Endothelial cell of umbilical vein (primary cell): ENCODE data around the gene PRKX. TPM values are rescaled to one million over a fixed set of nuclear protein-coding genes. Genes with fewer than 3 reads are reported as not detected.
"Not testable (repeated sequence)": the region's sequence is repeated elsewhere in the genome, so short reads cannot be mapped to it uniquely, and the experiment has no call there.

Experiments used
- BruUV-seq: library from RNA; stranded (reverse); fragments of 400-500 nt; replicated peaks from 2 replicates; lab custom pipeline; 2021; lab: Mats Ljungman, UMichigan
- CTCF ChIA-PET: fragments of 300-600, 350-600 bp; sonication (Branson Sonifier 250); formaldehyde crosslinking; loops from one replicate; lab custom pipeline; 2021; ENCODE audit warnings: antibody characterized with exemption, inconsistent platforms; lab: Charles Lee
- POLR2A ChIA-PET: fragments of 300-600, 350-600 bp; sonication (Branson Sonifier 250); formaldehyde crosslinking; loops from one replicate; lab custom pipeline; 2021; ENCODE audit warnings: antibody characterized with exemption, inconsistent platforms; lab: Charles Lee
- DNase-seq: peaks from one replicate; pipeline ENCODE4 v3.0.0-alpha.2; 2011; ENCODE audit warnings: low read depth, low spot score
- FAIRE-seq: peaks from 2 replicates; lab custom pipeline; 2011; peaks lifted over from hg19 to GRCh38; lab: Jason Lieb, UNC
- H2AFZ ChIP-seq: 2 replicates; pipeline ENCODE4 v1.6.0; 2012; ENCODE audit warnings: low read depth, low read length, control low read depth, inconsistent platforms
- H3K27ac ChIP-seq: 2 replicates; pipeline ENCODE4 v1.5.1; 2011; ENCODE audit warnings: low read depth, mild to moderate bottlenecking, control low read depth, low read length, moderate library complexity; ENCODE audit not compliant: insufficient read depth
- H3K27me3 ChIP-seq, 2 experiments: 2 replicates each; pipeline versions ENCODE4 v1.6.0 to v1.6.1; 2011; ENCODE audit warnings: low read length in 2 of 2, mixed read lengths in 1 of 2; ENCODE audit not compliant: control insufficient read depth in 2 of 2, insufficient read depth in 2 of 2
- H3K36me3 ChIP-seq, 2 experiments: 2 replicates in 1 of 2; 3 replicates in 1 of 2; pipeline ENCODE4 v1.5.1; 2011; ENCODE audit warnings: low read length in 2 of 2, mild to moderate bottlenecking in 1 of 2, moderate library complexity in 1 of 2; ENCODE audit not compliant: control insufficient read depth in 2 of 2, insufficient read depth in 2 of 2; ENCODE audit errors: extremely low read depth in 1 of 2
- H3K4me1 ChIP-seq: 3 replicates; pipeline ENCODE4 v1.5.1; 2011; ENCODE audit warnings: mild to moderate bottlenecking, low read length; ENCODE audit not compliant: control insufficient read depth, insufficient read depth; ENCODE audit errors: extremely low read depth
- H3K4me2 ChIP-seq: 2 replicates; pipeline ENCODE4 v1.6.1; 2011; ENCODE audit warnings: low read length, control low read depth, mixed read lengths; ENCODE audit not compliant: insufficient read depth
- H3K4me3 ChIP-seq, 3 experiments: fragments of 200-600 bp in 1 of 3; sonication (generic), shearing (Covaris generic) in 1 of 3; replicated peaks in 1 of 3; 2 replicates each; pipeline ENCODE4 v1.5.1; 2011 to 2016; ENCODE audit warnings: control low read depth in 3 of 3, low read length in 3 of 3, mild to moderate bottlenecking in 2 of 3, inconsistent platforms in 1 of 3, low read depth in 1 of 3, moderate library complexity in 1 of 3; ENCODE audit not compliant: insufficient read depth in 1 of 3
- H3K79me2 ChIP-seq: 2 replicates; pipeline ENCODE4 v1.6.0; 2012; ENCODE audit warnings: low read length, inconsistent platforms; ENCODE audit not compliant: control insufficient read depth, insufficient read depth
- H3K9ac ChIP-seq: replicated peaks from 2 replicates; pipeline ENCODE3; 2011; ENCODE audit warnings: low read length, control low read depth; ENCODE audit not compliant: insufficient read depth; ENCODE audit errors: extremely low read depth
- H3K9me1 ChIP-seq: replicated peaks from 3 replicates; pipeline ENCODE4 v1.6.0; 2011; ENCODE audit warnings: mild to moderate bottlenecking, low read length; ENCODE audit not compliant: control insufficient read depth, insufficient read depth; ENCODE audit errors: extremely low read depth
- H3K9me3 ChIP-seq: replicated peaks from 2 replicates; pipeline ENCODE4 v1.5.1; 2012; ENCODE audit warnings: low read length, inconsistent platforms; ENCODE audit not compliant: control insufficient read depth, insufficient read depth
- H4K20me1 ChIP-seq: replicated peaks from 2 replicates; pipeline ENCODE3; 2011; ENCODE audit warnings: mild to moderate bottlenecking, low read length; ENCODE audit not compliant: control insufficient read depth, insufficient read depth; ENCODE audit errors: extremely low read depth
- FOS ChIP-seq: IDR thresholded peaks from 2 replicates; pipeline ENCODE4 v1.6.1; 2011; ENCODE audit warnings: mild to moderate bottlenecking, low read length, moderate library complexity, borderline replicate concordance; ENCODE audit not compliant: insufficient read depth
- JUN ChIP-seq: IDR thresholded peaks from 2 replicates; pipeline ENCODE4 v1.6.1; 2011; ENCODE audit warnings: borderline replicate concordance, low read depth; ENCODE audit not compliant: insufficient read length, insufficient read depth
- MAX ChIP-seq: IDR thresholded peaks from 2 replicates; pipeline ENCODE4 v1.6.1; 2011; ENCODE audit not compliant: insufficient read depth, insufficient read length
- MYC ChIP-seq: IDR thresholded peaks from one replicate; pipeline ENCODE4 v1.6.1; 2011; ENCODE audit warnings: mild to moderate bottlenecking, low read depth, low read length
- POLR2AphosphoS5 ChIP-seq: IDR thresholded peaks from 2 replicates; pipeline ENCODE4 v1.6.1; 2012; ENCODE audit warnings: low read depth, mild to moderate bottlenecking, control low read depth, low read length, moderate library complexity; ENCODE audit not compliant: insufficient read depth
- dilution Hi-C: fragments of 300-500 bp; cut with MboI; formaldehyde crosslinking; loops from one replicate; pipeline ENCODE4 v1.15.0; 2019; ENCODE audit warnings: low sequenced_read_pairs; ENCODE audit not compliant: extremely low pct_ligation_motif_present
- intact Hi-C: fragments of 100-400 bp; cut with micrococcal nuclease; formaldehyde crosslinking; loops from one replicate; pipeline ENCODE4 v1.10.0; 2022
- polyA plus RNA-seq, 4 experiments: library from polyadenylated mRNA; depleted of rRNA in 3 of 4; stranded (reverse) in 3 of 4; unstranded in 1 of 4; fragments of >200 nt; gene quantifications; 2 replicates each; pipeline versions ENCODE4 v1.2.1 to v1.2.3, GENCODE V29; 2011 to 2012; ENCODE audit warnings: missing spikeins in 1 of 4
- total RNA-seq: library from RNA; stranded (reverse); gene quantifications from 2 replicates; pipeline ENCODE4 v1.2.3, GENCODE V29; 2021

Gene PRKX
- total and polyA plus RNA-seq, 2 donors (not counting 3 experiments of a cell fraction or from before 2014, with no cell fraction given) = 11.2 to 27.5 TPM

GRCh38 chrX:3706481-3706880 is 7.0 kb downstream of the PRKX start:
- H3K4me2 ChIP-seq = no peak overlapping the region
- no peak for DNase-seq
- no TSS peak for BruUV-seq
- H3K4me3 ChIP-seq = no peak overlapping the region
- dilution Hi-C loops = no loop called here
- POLR2A ChIA-PET = no interaction called here
- H3K36me3 ChIP-seq = no peaks in the 10 kb centered on the region
- H3K9me3 ChIP-seq = no peaks in the 10 kb centered on the region
- no peaks in the 10 kb centered on the region for H3K4me1 ChIP-seq
- H3K27me3 ChIP-seq = no peaks in the 10 kb centered on the region
- no peaks in the 10 kb centered on the region for H4K20me1 ChIP-seq
- H3K9ac ChIP-seq = no peak overlapping the region
- TF ChIP-seq JUN (no peak), POLR2AphosphoS5 (no peak), MAX (no peak), FOS (no peak), MYC (no peak)
- peaks cover 51% of the 10 kb centered on the region for H3K79me2 ChIP-seq
- CTCF ChIA-PET = no interaction called here
- H2AFZ ChIP-seq = no peak overlapping the region
- intact Hi-C loops = no loop called here
- no peak overlapping the region for H3K27ac ChIP-seq
- FAIRE-seq = no peak
- H3K9me1 ChIP-seq = no peaks in the 10 kb centered on the region

GRCh38 chrX:3703251-3703650 is 10.2 kb downstream of the PRKX start:
- H3K9me3 ChIP-seq, H3K4me3 ChIP-seq, H3K27ac ChIP-seq, intact Hi-C loops, H3K36me3 ChIP-seq, H2AFZ ChIP-seq, H4K20me1 ChIP-seq, POLR2A ChIA-PET, dilution Hi-C loops, CTCF ChIA-PET, H3K9ac ChIP-seq, DNase-seq, H3K4me2 ChIP-seq, H3K27me3 ChIP-seq, FAIRE-seq, H3K4me1 ChIP-seq, BruUV-seq, H3K9me1 ChIP-seq: not testable (repeated sequence)
- peaks cover 46% of the 10 kb centered on the region for H3K79me2 ChIP-seq

- dilution Hi-C loops, FAIRE-seq: not testable (repeated sequence)
Measured at GRCh38 chrX:3702095-3702494, 11.4 kb downstream of the PRKX start.

More at GRCh38 chrX:3702095-3702494, 11.4 kb downstream of the PRKX start:
- H3K27ac ChIP-seq, H4K20me1 ChIP-seq, BruUV-seq, H3K9me1 ChIP-seq, POLR2A ChIA-PET, H3K27me3 ChIP-seq, H3K4me2 ChIP-seq, intact Hi-C loops, CTCF ChIA-PET, H3K9ac ChIP-seq, H3K4me3 ChIP-seq, DNase-seq, H3K4me1 ChIP-seq, H3K36me3 ChIP-seq, H2AFZ ChIP-seq, H3K9me3 ChIP-seq: not testable (repeated sequence)
- peaks cover 48% of the 10 kb centered on the region for H3K79me2 ChIP-seq
